HCT116 (cell line): Measurements from ENCODE around the gene ABTB2. TPM values are rescaled to one million over a fixed set of nuclear protein-coding genes. Genes with fewer than 3 reads are reported as not detected.

Experiments used
- ATAC-seq: fragments of 200-7000 bp; cut with Tn5 transposase; 2 replicates; pipeline ENCODE4 v1.9.1; 2020; ENCODE audit warnings: mild to moderate bottlenecking, moderate library complexity
- BruUV-seq: library from RNA; stranded (reverse); fragments of 400-500 nt; replicated peaks from 2 replicates; lab custom pipeline; 2021; lab: Mats Ljungman, UMichigan
- CTCF ChIA-PET: fragments of 300-600 bp; sonication (Branson Sonifier 250); formaldehyde crosslinking; loops from one replicate; lab custom pipeline; 2021; ENCODE audit warnings: antibody characterized with exemption; lab: Charles Lee
- POLR2A ChIA-PET: fragments of 300-600, 350-600 bp; sonication (Branson Sonifier 250); formaldehyde crosslinking; loops from one replicate; lab custom pipeline; 2021; ENCODE audit warnings: antibody characterized with exemption; lab: Charles Lee
- RAD21 ChIA-PET, 2 experiments: fragments of 300-600 bp; sonication (Branson Sonifier 250); formaldehyde crosslinking; loops; one replicate each; lab custom pipeline; 2023; ENCODE audit warnings: low total read pairs in 2 of 2; ENCODE audit not compliant: uncharacterized antibody in 2 of 2, unreplicated experiment in 2 of 2, low non-redundant PET in 1 of 2; lab: Charles Lee
- DNase-seq: peaks from one replicate; pipeline ENCODE4 v3.0.0-alpha.2; 2010; ENCODE audit warnings: low read depth, low spot score
- H2AFZ ChIP-seq: fragments of 200-600 bp; shearing (Covaris generic), sonication (generic); 2 replicates; pipeline ENCODE4 v1.6.1; 2017; ENCODE audit warnings: low read depth, mixed run types, mixed read lengths, antibody characterized with exemption, low read length; ENCODE audit not compliant: poor library complexity, severe bottlenecking
- H3K27ac ChIP-seq: 2 replicates; pipeline ENCODE4 v1.5.1; 2012; ENCODE audit warnings: low read depth, low read length
- H3K27me3 ChIP-seq: fragments of 200-600 bp; sonication (generic); 2 replicates; pipeline ENCODE4 v1.6.1; 2016; ENCODE audit warnings: mixed run types, low read length, mixed read lengths; ENCODE audit not compliant: insufficient read depth
- H3K36me3 ChIP-seq, 2 experiments: fragments of 200-500 bp in 1 of 2; fragments of 200-600 bp in 1 of 2; sonication (Bioruptor generic) in 1 of 2; sonication (generic) in 1 of 2; 2 replicates each; pipeline versions ENCODE4 v1.5.1 to v1.6.1; 2014 to 2016; ENCODE audit warnings: low read length in 2 of 2, inconsistent platforms in 1 of 2, mixed read lengths in 1 of 2, mixed run types in 1 of 2; ENCODE audit not compliant: insufficient read depth in 2 of 2, control insufficient read depth in 1 of 2
- H3K4me1 ChIP-seq, 2 experiments: fragments of 200-600 bp in 1 of 2; sonication (generic) in 1 of 2; 2 replicates each; pipeline versions ENCODE4 v1.5.1 to v1.6.1; 2012 to 2017; ENCODE audit warnings: low read length in 2 of 2, inconsistent platforms in 1 of 2, mild to moderate bottlenecking in 1 of 2, mixed read lengths in 1 of 2, mixed run types in 1 of 2, moderate library complexity in 1 of 2; ENCODE audit not compliant: insufficient read depth in 2 of 2, control insufficient read depth in 1 of 2
- H3K4me2 ChIP-seq: fragments of 200-600 bp; sonication (generic); 2 replicates; pipeline ENCODE4 v1.6.1; 2017; ENCODE audit warnings: mixed run types, low read length, mixed read lengths
- H3K4me3 ChIP-seq, 2 experiments: fragments of 200-600 bp in 1 of 2; sonication (generic) in 1 of 2; replicated peaks in 1 of 2; 2 replicates each; pipeline ENCODE4 v1.5.1; 2011 to 2016; ENCODE audit warnings: low read length in 2 of 2, control low read depth in 1 of 2, low read depth in 1 of 2, mild to moderate bottlenecking in 1 of 2, mixed read lengths in 1 of 2, mixed run types in 1 of 2
- H3K79me2 ChIP-seq: fragments of 200-600 bp; sonication (generic); 2 replicates; pipeline ENCODE4 v1.6.1; 2017; ENCODE audit warnings: mild to moderate bottlenecking, mixed run types, low read length, moderate library complexity, mixed read lengths; ENCODE audit not compliant: insufficient read depth
- H3K9ac ChIP-seq: fragments of 200-600 bp; sonication (generic); 2 replicates; pipeline ENCODE4 v1.6.1; 2016; ENCODE audit warnings: low read length, mixed read lengths
- H3K9me2 ChIP-seq: fragments of 200-600 bp; sonication (generic), shearing (Covaris generic); 2 replicates; pipeline ENCODE4 v1.6.1; 2017; ENCODE audit warnings: mixed run types, mild to moderate bottlenecking, moderate library complexity; ENCODE audit not compliant: insufficient read depth
- H3K9me3 ChIP-seq, 2 experiments: fragments of 200-500 bp in 1 of 2; fragments of 200-600 bp in 1 of 2; sonication (Bioruptor generic) in 1 of 2; sonication (generic) in 1 of 2; 2 replicates each; pipeline ENCODE4 v1.6.1; 2014 to 2017; ENCODE audit warnings: low read length in 2 of 2, mixed read lengths in 2 of 2, inconsistent platforms in 1 of 2, low read depth in 1 of 2, mild to moderate bottlenecking in 1 of 2, mixed run types in 1 of 2, moderate library complexity in 1 of 2; ENCODE audit not compliant: control insufficient read depth in 1 of 2, insufficient read depth in 1 of 2
- H4K20me1 ChIP-seq: fragments of 200-600 bp; sonication (generic), shearing (Covaris generic); 2 replicates; pipeline ENCODE4 v1.6.1; 2017; ENCODE audit warnings: mixed run types, mild to moderate bottlenecking, moderate library complexity; ENCODE audit not compliant: insufficient read depth
- EZH2phosphoT487 ChIP-seq: fragments of 200-600 bp; IDR thresholded peaks from 2 replicates; pipeline ENCODE4 v1.6.1; 2018; ENCODE audit warnings: antibody characterized with exemption, borderline replicate concordance
- RAD21 ChIP-seq: IDR thresholded peaks from 2 replicates; pipeline ENCODE4 v1.6.1; 2012; ENCODE audit warnings: low read depth, mild to moderate bottlenecking
- SIN3A ChIP-seq: IDR thresholded peaks from 2 replicates; pipeline ENCODE4 v1.6.1; 2012; ENCODE audit warnings: low read depth
- SP1 ChIP-seq: IDR thresholded peaks from 2 replicates; pipeline ENCODE4 v1.6.1; 2012; ENCODE audit warnings: low read depth
- YY1 ChIP-seq: IDR thresholded peaks from 2 replicates; pipeline ENCODE4 v1.6.1; 2011; ENCODE audit warnings: low read length, low read depth, moderate library complexity, mild to moderate bottlenecking; ENCODE audit not compliant: insufficient replicate concordance; ENCODE audit errors: extremely low read depth
- ZFX ChIP-seq: fragments of 450-650 bp; IDR thresholded peaks from 2 replicates; pipeline ENCODE4 v1.6.1; 2017
- intact Hi-C: fragments of 100-400 bp; cut with micrococcal nuclease; formaldehyde crosslinking; loops from 2 replicates; pipeline ENCODE4 v1.10.0; 2022
- total RNA-seq: library from RNA; stranded (reverse); gene quantifications from one replicate; pipeline ENCODE4 v1.2.1, GENCODE V29; 2021; ENCODE audit not compliant: unreplicated experiment
- TF ChIP-seq, protein P1 (sequence below): IDR thresholded peaks from 2 replicates; pipeline ENCODE4 v1.6.1; 2012
- TF ChIP-seq, protein P2 (sequence below): IDR thresholded peaks from 2 replicates; pipeline ENCODE4 v1.6.1; 2012; ENCODE audit warnings: low read depth

ABTB2 gene
- total RNA-seq, 1 experiment from 2014 or later, result 6.8 TPM

DNA sequence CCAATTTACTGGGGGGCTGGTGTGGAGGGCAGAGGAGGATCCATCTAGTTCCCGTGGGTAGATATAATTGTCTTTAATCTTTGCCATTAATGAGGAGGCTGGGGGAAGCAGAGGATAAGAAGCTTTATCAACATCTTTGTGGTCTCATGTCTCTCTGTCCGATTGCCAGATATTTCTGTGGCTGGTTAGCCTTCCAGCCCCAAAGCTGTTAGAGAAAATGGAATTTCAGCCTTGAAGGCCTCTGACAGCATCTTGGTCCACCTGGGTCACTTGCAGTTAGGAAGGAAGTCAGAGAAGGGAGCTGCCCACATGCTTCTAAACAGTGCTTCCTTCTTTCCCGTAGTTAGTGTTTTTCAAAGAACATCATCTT, 56.9 kb downstream of the ABTB2 start:
- POLR2A ChIA-PET, result no interaction called here
- H2AFZ ChIP-seq, result no peak overlapping the region
- H3K4me2 ChIP-seq, result no peak overlapping the region
- no peak overlapping the region for H3K4me3 ChIP-seq
- no TSS peak for BruUV-seq
- TF ChIP-seq, protein P1, sequence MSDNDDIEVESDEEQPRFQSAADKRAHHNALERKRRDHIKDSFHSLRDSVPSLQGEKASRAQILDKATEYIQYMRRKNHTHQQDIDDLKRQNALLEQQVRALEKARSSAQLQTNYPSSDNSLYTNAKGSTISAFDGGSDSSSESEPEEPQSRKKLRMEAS, result no peak
- no peak for TF ChIP-seq EZH2phosphoT487
- TF ChIP-seq YY1, result no peak
- TF ChIP-seq ZFX, result no peak
- TF ChIP-seq, protein P2, sequence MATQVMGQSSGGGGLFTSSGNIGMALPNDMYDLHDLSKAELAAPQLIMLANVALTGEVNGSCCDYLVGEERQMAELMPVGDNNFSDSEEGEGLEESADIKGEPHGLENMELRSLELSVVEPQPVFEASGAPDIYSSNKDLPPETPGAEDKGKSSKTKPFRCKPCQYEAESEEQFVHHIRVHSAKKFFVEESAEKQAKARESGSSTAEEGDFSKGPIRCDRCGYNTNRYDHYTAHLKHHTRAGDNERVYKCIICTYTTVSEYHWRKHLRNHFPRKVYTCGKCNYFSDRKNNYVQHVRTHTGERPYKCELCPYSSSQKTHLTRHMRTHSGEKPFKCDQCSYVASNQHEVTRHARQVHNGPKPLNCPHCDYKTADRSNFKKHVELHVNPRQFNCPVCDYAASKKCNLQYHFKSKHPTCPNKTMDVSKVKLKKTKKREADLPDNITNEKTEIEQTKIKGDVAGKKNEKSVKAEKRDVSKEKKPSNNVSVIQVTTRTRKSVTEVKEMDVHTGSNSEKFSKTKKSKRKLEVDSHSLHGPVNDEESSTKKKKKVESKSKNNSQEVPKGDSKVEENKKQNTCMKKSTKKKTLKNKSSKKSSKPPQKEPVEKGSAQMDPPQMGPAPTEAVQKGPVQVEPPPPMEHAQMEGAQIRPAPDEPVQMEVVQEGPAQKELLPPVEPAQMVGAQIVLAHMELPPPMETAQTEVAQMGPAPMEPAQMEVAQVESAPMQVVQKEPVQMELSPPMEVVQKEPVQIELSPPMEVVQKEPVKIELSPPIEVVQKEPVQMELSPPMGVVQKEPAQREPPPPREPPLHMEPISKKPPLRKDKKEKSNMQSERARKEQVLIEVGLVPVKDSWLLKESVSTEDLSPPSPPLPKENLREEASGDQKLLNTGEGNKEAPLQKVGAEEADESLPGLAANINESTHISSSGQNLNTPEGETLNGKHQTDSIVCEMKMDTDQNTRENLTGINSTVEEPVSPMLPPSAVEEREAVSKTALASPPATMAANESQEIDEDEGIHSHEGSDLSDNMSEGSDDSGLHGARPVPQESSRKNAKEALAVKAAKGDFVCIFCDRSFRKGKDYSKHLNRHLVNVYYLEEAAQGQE, result no peak
- no peak for TF ChIP-seq SP1
- no peak for TF ChIP-seq SIN3A
- no peak for TF ChIP-seq RAD21
- TF ChIP-seq, all 23 proteins: peak for 0
- Histone ChIP-seq H3K9me2 (no peaks in the 10 kb centered on the region), H3K27me3 (no peaks in the 10 kb centered on the region), H3K79me2 (no peaks in the 10 kb centered on the region), H3K27ac (no peak overlapping the region), H3K9ac (no peak overlapping the region), H4K20me1 (no peaks in the 10 kb centered on the region), H3K4me1 (peaks cover 19 to 30% of the 10 kb centered on the region in 2 experiments), H3K9me3 (no peaks in the 10 kb centered on the region), H3K36me3 (no peaks in the 10 kb centered on the region)
- ChIA-PET RAD21 (no interaction called here), CTCF (no interaction called here)
- DNase-seq (no peak), ATAC-seq (no peak)
- intact Hi-C loops, result no loop called here
